HG02571 (cell line): ENCODE data around the gene VAMP7.
"Not testable (repeated sequence)": the region's sequence is repeated elsewhere in the genome, so short reads cannot be mapped to it uniquely, and the experiment has no call there.

ENCODE experiments used
- ATAC-seq: cut with Tn5 transposase; IDR thresholded peaks from one replicate; pipeline ENCODE4 v1.9.1; 2021; ENCODE audit warnings: mild to moderate bottlenecking, moderate library complexity; ENCODE audit not compliant: unreplicated experiment

The VAMP7 gene

GRCh38 chrX:155900765-155901164, 19.6 kb downstream of the VAMP7 start:
- no peak for ATAC-seq

DNA sequence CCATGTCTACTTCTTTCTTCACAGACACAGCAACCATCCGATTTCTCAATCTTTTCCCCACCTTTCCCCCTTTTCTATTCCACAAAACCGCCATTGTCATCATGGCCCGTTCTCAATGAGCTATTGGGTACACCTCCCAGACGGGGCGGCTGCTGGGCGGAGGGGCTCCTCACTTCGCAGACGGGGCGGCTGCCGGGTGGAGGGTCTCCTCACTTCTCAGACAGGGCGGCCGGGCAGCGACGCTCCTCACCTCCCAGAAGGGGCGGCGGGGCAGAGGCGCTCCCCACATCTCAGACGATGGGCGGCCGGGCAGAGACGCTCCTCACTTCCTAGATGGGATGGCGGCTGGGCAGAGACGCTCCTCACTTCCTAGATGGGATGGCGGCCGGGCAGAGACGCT, 26.5 kb downstream of the VAMP7 start:
- ATAC-seq: not testable (repeated sequence)

DNA sequence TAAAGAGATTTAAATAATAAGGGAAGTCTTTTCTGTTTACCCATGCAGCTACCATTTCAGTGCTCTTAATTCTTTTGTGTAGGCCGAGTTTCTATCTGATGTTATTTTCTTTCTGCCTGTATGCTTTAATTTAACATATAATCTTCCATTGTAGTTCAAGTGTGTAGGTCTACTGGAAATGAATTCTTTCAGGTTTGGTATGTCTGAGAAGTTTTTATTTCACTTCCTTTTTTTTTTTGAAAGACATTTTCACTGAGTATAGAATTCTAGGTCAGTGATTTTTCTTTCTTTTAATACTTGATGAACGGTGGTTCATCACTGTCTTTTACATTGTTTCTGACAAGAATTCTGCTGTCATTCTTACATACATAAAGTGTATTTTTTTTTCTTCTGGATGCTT, 42.1 kb downstream of the VAMP7 start:
- ATAC-seq: no peak

DNA sequence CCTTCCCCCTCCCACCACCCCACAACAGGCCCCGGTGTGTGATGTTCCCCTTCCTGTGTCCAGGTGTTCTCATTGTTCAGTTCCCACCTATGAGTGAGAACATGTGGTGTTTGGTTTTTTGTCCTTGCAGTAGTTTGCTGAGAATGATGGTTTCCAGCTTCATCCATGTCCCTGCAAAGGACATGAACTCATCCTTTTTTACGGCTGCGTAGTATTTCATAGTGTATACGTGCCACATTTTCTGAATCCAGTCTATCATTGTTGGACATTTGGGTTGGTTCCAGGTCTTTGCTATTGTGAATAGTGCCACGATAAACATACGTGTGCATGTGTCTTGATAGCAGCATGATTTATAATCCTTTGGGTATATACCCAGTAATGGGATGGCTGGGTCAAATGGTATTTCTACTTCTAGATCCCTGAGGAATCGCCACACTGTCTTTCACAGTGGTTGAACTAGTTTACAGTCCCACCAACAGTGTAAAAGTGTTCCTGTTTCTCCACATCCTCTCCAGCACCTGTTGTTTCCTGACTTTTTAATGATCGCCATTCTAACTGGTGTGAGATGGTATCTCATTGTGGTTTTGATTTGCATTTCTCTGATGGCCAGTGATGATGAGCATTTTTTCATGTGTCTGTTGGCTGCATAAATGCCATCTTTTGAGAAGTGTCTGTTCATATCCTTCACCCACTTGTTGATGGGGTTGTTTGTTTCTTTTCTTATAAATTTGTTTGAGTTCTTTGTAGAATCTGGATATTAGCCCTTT, 49.9 kb downstream of the VAMP7 start:
- ATAC-seq: not testable (repeated sequence)

GRCh38 chrX:155938132-155938531, 57.0 kb downstream of the VAMP7 start:
- ATAC-seq: no peak

- no peak for ATAC-seq
These were observed 68.0 kb downstream of the VAMP7 start for GRCh38 chrX:155949098-155949497.

- no peak for ATAC-seq
These were observed 70.2 kb downstream of the VAMP7 start for GRCh38 chrX:155951237-155951789.

- ATAC-seq: no peak
These were observed 71.9 kb downstream of the VAMP7 start for GRCh38 chrX:155953055-155953454.

GRCh38 chrX:155954793-155955192, 73.6 kb downstream of the VAMP7 start:
- ATAC-seq: no peak

DNA sequence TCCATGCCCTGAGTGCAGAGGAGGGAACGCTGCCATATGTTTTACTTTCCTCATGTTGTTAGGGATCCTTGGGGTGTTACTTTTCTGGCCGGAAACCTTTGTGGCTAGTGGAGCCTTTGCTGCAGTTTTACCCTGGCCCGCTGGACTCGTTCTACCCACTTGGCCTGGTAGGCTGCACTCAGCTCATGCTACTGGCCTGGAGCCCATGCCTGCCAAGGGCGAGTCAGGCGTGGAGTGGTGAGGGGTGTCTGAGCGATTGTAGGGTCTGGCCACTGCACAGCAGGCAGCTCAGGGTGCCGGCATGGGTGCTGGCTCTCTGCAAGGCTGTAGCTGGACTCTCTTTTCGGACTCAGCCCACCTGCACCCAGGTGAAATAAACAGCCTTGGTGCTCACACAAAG, 75.0 kb downstream of the VAMP7 start:
- ATAC-seq: no peak

DNA sequence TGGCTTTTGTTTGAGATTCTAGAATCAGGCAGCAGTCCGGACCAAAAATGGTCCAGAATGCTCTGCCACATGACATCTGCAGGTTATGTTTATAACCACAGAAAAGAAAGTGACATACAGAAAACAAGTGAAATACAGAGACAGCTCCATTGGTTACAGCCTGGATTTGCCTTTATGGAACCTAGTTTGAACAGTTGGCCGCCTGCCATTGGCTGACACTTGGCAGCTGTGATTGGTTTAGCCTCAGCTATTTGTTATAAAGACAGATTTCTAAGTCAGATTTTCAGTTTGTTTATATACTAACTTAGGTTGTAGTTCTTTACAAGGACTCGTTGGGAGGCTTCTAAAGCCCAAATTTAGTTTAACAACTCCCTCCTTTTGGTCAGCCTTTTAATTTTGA, 75.5 kb downstream of the VAMP7 start:
- no peak for ATAC-seq

- ATAC-seq: no peak
These were observed 76.7 kb downstream of the VAMP7 start for GRCh38 chrX:155957843-155958242.

DNA sequence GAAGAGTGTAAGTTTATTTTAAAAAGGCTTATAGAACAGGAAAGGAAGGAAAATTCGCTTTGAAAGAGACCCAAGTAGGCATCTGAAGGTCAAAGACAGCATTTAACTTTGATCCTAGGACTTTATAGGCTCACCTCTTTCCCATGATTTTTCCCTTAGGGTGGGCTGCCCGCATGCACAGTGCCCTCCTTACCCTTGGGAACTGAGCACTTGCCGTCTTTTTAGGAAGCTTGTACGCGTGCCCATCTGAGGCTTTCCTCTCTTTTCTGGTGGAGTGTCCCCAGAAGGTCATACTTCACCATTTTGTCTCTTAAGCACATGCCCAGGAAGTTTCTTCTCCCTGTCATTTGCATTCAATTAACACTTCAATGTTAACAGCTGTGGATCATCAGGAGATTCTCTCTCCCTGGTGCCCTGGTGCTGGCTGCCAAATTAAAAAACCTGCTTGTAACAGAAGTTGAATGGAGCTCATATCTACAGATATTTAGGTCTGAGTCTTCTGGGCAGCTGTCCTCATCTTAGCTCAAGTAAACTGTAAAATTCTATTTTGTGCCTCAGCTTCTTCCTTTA, 78.0 kb downstream of the VAMP7 start:
- no peak for ATAC-seq

DNA sequence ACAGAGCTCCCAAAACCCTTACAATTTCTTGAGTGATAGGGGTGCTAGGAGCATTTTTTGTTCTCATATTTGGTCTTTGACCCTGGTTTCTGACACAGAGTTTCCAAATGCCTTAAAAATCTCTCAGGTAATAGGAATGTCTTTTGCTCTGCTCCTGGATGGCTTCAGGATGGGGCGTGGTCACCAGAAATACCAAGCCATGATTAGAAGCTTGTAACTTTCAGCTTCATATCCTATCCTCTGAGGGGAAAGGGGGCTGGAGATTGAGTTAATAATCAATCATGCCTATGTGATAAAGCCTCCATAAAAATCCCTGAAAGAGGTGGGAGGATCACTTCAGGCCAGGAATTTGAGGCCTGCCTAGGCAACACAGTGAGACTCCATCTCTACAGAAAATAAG, 81.8 kb downstream of the VAMP7 start:
- ATAC-seq: no peak

DNA sequence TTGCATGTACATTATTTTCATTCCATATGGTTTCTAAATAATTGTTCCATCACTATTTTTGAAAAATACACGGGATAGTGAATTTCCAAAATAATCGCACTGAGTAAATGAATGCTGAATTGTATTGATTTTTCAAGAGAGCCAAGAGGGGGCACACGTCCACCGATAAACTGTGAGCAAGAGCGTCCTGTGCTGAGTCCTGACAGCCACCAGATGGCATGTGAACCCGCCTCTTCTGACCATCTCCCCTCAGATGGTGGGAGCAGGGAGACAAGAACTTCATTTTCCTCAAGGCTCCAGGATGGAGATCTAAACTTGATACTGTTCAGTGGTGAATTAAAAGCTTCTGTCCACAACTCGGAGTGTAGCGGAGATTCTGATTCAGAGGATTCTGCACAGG, 85.7 kb downstream of the VAMP7 start:
- no peak for ATAC-seq

DNA sequence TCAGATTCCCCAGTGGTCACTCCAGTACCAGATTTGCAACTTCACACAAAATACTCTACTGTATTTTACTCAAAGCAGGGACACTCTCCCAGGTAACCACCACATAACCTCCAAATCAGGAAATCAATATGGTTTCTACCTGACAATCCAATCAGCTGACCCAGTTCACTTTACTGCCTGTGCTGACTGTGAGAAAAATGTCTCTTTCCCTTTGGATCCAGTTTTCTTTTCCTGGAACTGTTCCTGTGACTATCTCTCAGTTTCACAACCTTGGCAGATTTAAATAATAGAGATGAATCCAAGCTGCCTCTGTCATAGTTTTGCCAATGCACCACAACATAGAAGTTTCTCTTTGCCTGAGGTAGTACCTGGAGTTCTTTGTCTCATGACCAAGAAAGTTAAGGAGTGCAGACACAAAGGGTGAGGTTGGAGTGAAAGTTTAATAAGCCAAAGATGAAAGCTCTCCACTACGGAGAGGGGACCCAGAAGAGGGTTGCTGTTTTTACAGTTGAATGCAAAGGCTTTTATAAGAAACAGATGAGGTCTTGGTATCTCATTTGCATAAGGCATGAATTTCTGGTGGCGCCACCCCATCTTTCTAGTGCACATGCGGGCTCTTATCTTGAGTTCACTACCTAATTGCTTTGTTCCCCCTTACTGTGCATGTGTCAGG, 86.6 kb downstream of the VAMP7 start:
- no peak for ATAC-seq

- no peak for ATAC-seq
These were observed 87.1 kb downstream of the VAMP7 start for GRCh38 chrX:155968326-155968661.

DNA sequence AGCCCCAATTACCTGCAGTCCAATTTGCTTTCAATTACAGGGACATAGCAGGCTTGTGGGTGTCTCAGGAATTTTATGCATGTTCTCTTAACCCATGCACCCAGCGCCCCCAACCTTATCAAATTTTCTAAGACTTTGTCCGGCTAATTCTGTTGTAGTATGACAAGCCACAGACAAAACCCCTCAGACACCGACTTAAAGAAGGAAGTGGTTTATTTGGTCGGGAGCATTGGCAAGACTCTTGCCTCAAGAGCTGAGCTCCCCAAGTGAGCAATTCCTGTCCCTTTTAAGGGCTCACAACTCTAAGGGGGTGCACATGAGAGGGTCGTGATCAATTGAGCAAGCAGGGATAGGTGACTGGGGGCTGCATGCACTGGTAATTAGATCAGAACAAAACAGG, 87.6 kb downstream of the VAMP7 start:
- ATAC-seq: no peak

- not testable (repeated sequence) for ATAC-seq
These were observed 90.5 kb downstream of the VAMP7 start for GRCh38 chrX:155971658-155972057.

DNA sequence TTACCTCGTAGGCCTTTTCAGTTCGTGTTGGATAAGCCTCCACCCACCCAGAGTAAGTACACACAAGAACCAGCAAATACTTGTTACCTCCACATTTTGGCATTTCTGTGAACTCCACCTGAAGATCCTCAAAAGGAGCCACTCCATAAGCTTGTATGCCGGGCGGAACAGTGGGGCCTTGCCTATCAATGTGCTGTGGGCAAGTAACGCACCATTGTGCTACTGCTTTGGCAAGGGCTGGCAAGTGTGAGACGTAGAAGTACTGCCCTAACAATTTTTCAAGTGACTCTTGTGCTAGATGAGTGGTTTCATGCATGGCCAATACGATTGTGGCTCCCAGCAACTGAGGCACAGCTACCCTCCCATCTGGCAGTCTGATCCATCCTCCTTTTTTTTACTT, 91.1 kb downstream of the VAMP7 start:
- ATAC-seq: not testable (repeated sequence)

DNA sequence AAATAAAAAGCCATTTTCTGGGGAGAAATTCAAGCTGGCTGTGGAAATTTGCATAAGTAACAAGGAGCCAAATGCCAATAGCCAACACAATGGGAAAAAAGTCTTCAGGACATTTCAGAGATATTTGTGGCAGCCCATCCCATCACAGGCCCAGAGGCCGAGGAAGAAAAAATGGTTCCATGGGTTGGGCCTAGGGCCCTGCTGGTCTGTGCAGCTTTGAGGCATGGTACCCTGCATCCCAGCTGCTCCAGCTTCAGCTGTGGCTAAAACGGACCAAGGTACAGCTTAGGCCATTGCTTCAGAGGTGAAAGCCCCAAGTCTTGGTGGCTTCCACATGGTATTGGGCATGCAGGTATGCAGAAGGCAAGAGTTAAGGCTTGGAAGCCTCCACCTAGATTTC, 102.2 kb downstream of the VAMP7 start:
- no peak for ATAC-seq

- ATAC-seq: no peak
These were observed 104.1 kb downstream of the VAMP7 start for GRCh38 chrX:155985208-155985607.
